SKM-1 (cell line): ENCODE data around the gene EMP3.

Experiments used
- DNase-seq: peaks from one replicate; lab custom pipeline; 2025; ENCODE audit not compliant: unreplicated experiment; lab: John Stamatoyannopoulos, UW

Gene EMP3

GRCh38 chr19:48373567-48373966 lies 48.2 kb downstream of the EMP3 start:
- DNase-seq = no peak

DNA sequence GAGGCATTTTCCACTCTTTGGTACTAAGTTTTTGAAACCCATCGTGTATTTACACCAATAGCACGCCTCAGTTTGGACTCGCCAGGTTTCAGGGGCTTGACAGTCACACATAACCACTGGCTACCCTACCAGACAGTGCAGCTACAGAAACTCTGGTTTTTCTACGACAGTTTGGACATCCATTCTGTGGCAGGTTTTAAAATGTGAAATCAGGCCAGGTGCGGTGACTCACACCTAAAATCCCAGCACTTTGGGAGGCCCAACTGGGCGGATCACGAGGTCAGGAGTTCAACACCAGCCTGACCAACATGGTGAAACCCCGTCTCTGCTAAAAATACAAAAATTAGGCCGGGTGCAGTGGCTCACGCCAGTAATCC lies 52.8 kb downstream of the EMP3 start:
- DNase-seq = no peak

DNA sequence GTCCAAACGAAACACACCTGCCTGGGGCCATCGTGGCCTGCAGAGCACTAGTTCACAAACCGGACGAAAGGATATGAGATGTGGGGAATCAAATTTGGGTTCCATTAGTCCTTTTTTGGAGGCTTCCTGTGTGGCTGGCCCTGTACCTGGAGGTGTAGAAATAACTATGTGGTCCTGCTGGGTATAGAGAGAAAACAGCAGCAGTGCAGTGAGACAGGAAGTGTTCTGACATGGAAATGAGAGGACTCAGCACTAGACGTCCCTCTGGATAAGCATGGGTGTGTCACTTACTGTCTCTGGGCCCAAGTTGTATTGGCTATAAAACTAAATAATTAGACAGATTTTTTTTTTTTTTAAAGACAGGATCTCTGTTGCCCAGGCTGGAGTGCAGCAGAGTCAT lies 53.7 kb downstream of the EMP3 start:
- no peak for DNase-seq
